HCT116 (cell line): ENCODE results near the gene ACOT7. TPM values are rescaled to one million over a fixed set of nuclear protein-coding genes. Genes with fewer than 3 reads are reported as not detected.
A peak's percentile ranks its signal among the peaks of the same experiment; 100 is the strongest.

ENCODE experiments used
- ATAC-seq: fragments of 200-7000 bp; cut with Tn5 transposase; 2 replicates; pipeline ENCODE4 v1.9.1; 2020; ENCODE audit warnings: mild to moderate bottlenecking, moderate library complexity
- BruUV-seq: library from RNA; stranded (reverse); fragments of 400-500 nt; replicated peaks from 2 replicates; lab custom pipeline; 2021; lab: Mats Ljungman, UMichigan
- CTCF ChIA-PET: fragments of 300-600 bp; sonication (Branson Sonifier 250); formaldehyde crosslinking; loops from one replicate; lab custom pipeline; 2021; ENCODE audit warnings: antibody characterized with exemption; lab: Charles Lee
- POLR2A ChIA-PET: fragments of 300-600, 350-600 bp; sonication (Branson Sonifier 250); formaldehyde crosslinking; loops from one replicate; lab custom pipeline; 2021; ENCODE audit warnings: antibody characterized with exemption; lab: Charles Lee
- RAD21 ChIA-PET, 2 experiments: fragments of 300-600 bp; sonication (Branson Sonifier 250); formaldehyde crosslinking; loops; one replicate each; lab custom pipeline; 2023; ENCODE audit warnings: low total read pairs in 2 of 2; ENCODE audit not compliant: uncharacterized antibody in 2 of 2, unreplicated experiment in 2 of 2, low non-redundant PET in 1 of 2; lab: Charles Lee
- DNase-seq: peaks from one replicate; pipeline ENCODE4 v3.0.0-alpha.2; 2010; ENCODE audit warnings: low read depth, low spot score
- H2AFZ ChIP-seq: fragments of 200-600 bp; shearing (Covaris generic), sonication (generic); 2 replicates; pipeline ENCODE4 v1.6.1; 2017; ENCODE audit warnings: low read depth, mixed run types, mixed read lengths, antibody characterized with exemption, low read length; ENCODE audit not compliant: poor library complexity, severe bottlenecking
- H3K27ac ChIP-seq: 2 replicates; pipeline ENCODE4 v1.5.1; 2012; ENCODE audit warnings: low read depth, low read length
- H3K27me3 ChIP-seq: fragments of 200-600 bp; sonication (generic); 2 replicates; pipeline ENCODE4 v1.6.1; 2016; ENCODE audit warnings: mixed run types, low read length, mixed read lengths; ENCODE audit not compliant: insufficient read depth
- H3K36me3 ChIP-seq, 2 experiments: fragments of 200-500 bp in 1 of 2; fragments of 200-600 bp in 1 of 2; sonication (Bioruptor generic) in 1 of 2; sonication (generic) in 1 of 2; 2 replicates each; pipeline versions ENCODE4 v1.5.1 to v1.6.1; 2014 to 2016; ENCODE audit warnings: low read length in 2 of 2, inconsistent platforms in 1 of 2, mixed read lengths in 1 of 2, mixed run types in 1 of 2; ENCODE audit not compliant: insufficient read depth in 2 of 2, control insufficient read depth in 1 of 2
- H3K4me1 ChIP-seq, 2 experiments: fragments of 200-600 bp in 1 of 2; sonication (generic) in 1 of 2; 2 replicates each; pipeline versions ENCODE4 v1.5.1 to v1.6.1; 2012 to 2017; ENCODE audit warnings: low read length in 2 of 2, inconsistent platforms in 1 of 2, mild to moderate bottlenecking in 1 of 2, mixed read lengths in 1 of 2, mixed run types in 1 of 2, moderate library complexity in 1 of 2; ENCODE audit not compliant: insufficient read depth in 2 of 2, control insufficient read depth in 1 of 2
- H3K4me2 ChIP-seq: fragments of 200-600 bp; sonication (generic); 2 replicates; pipeline ENCODE4 v1.6.1; 2017; ENCODE audit warnings: mixed run types, low read length, mixed read lengths
- H3K4me3 ChIP-seq, 2 experiments: fragments of 200-600 bp in 1 of 2; sonication (generic) in 1 of 2; replicated peaks in 1 of 2; 2 replicates each; pipeline ENCODE4 v1.5.1; 2011 to 2016; ENCODE audit warnings: low read length in 2 of 2, control low read depth in 1 of 2, low read depth in 1 of 2, mild to moderate bottlenecking in 1 of 2, mixed read lengths in 1 of 2, mixed run types in 1 of 2
- H3K79me2 ChIP-seq: fragments of 200-600 bp; sonication (generic); 2 replicates; pipeline ENCODE4 v1.6.1; 2017; ENCODE audit warnings: mild to moderate bottlenecking, mixed run types, low read length, moderate library complexity, mixed read lengths; ENCODE audit not compliant: insufficient read depth
- H3K9ac ChIP-seq: fragments of 200-600 bp; sonication (generic); 2 replicates; pipeline ENCODE4 v1.6.1; 2016; ENCODE audit warnings: low read length, mixed read lengths
- H3K9me2 ChIP-seq: fragments of 200-600 bp; sonication (generic), shearing (Covaris generic); 2 replicates; pipeline ENCODE4 v1.6.1; 2017; ENCODE audit warnings: mixed run types, mild to moderate bottlenecking, moderate library complexity; ENCODE audit not compliant: insufficient read depth
- H3K9me3 ChIP-seq, 2 experiments: fragments of 200-500 bp in 1 of 2; fragments of 200-600 bp in 1 of 2; sonication (Bioruptor generic) in 1 of 2; sonication (generic) in 1 of 2; 2 replicates each; pipeline ENCODE4 v1.6.1; 2014 to 2017; ENCODE audit warnings: low read length in 2 of 2, mixed read lengths in 2 of 2, inconsistent platforms in 1 of 2, low read depth in 1 of 2, mild to moderate bottlenecking in 1 of 2, mixed run types in 1 of 2, moderate library complexity in 1 of 2; ENCODE audit not compliant: control insufficient read depth in 1 of 2, insufficient read depth in 1 of 2
- H4K20me1 ChIP-seq: fragments of 200-600 bp; sonication (generic), shearing (Covaris generic); 2 replicates; pipeline ENCODE4 v1.6.1; 2017; ENCODE audit warnings: mixed run types, mild to moderate bottlenecking, moderate library complexity; ENCODE audit not compliant: insufficient read depth
- CTCF ChIP-seq, 3 experiments: fragments of 200-600 bp in 1 of 3; sonication (generic) in 1 of 3; IDR thresholded peaks in 2 of 3; conservative IDR thresholded peaks in 1 of 3; 2 replicates each; pipeline ENCODE4 v1.5.1; 2012 to 2017; ENCODE audit warnings: low read depth in 2 of 3, low read length in 2 of 3, antibody characterized with exemption in 1 of 3, borderline replicate concordance in 1 of 3, control low read depth in 1 of 3, mild to moderate bottlenecking in 1 of 3, mixed read lengths in 1 of 3, mixed run types in 1 of 3, moderate library complexity in 1 of 3; ENCODE audit not compliant: insufficient read depth in 1 of 3
- EGR1 ChIP-seq: IDR thresholded peaks from 2 replicates; pipeline ENCODE4 v1.6.1; 2012; ENCODE audit warnings: low read depth
- ELF1 ChIP-seq: IDR thresholded peaks from 2 replicates; pipeline ENCODE4 v1.6.1; 2012; ENCODE audit warnings: low read depth, borderline replicate concordance
- EZH2 ChIP-seq: fragments of 200-600 bp; sonication (generic); IDR thresholded peaks from 2 replicates; pipeline ENCODE4 v1.6.1; 2017; ENCODE audit warnings: antibody characterized with exemption, mixed run types
- MAX ChIP-seq: IDR thresholded peaks from 2 replicates; pipeline ENCODE4 v1.6.1; 2012
- POLR2A ChIP-seq: IDR thresholded peaks from 2 replicates; pipeline ENCODE4 v1.7.0; 2011; ENCODE audit warnings: borderline replicate concordance; ENCODE audit not compliant: insufficient read depth, insufficient read length; ENCODE audit errors: extremely low read depth
- POLR2AphosphoS5 ChIP-seq: IDR thresholded peaks from 2 replicates; pipeline ENCODE4 v1.6.1; 2011; ENCODE audit warnings: mild to moderate bottlenecking, low read depth, low read length, moderate library complexity
- SIN3A ChIP-seq: IDR thresholded peaks from 2 replicates; pipeline ENCODE4 v1.6.1; 2012; ENCODE audit warnings: low read depth
- SP1 ChIP-seq: IDR thresholded peaks from 2 replicates; pipeline ENCODE4 v1.6.1; 2012; ENCODE audit warnings: low read depth
- TCF7L2 ChIP-seq: IDR thresholded peaks from 2 replicates; pipeline ENCODE4 v1.7.0; 2011; ENCODE audit warnings: borderline replicate concordance, inconsistent platforms; ENCODE audit not compliant: insufficient read depth, insufficient read length; ENCODE audit errors: extremely low read depth
- ZNF274 ChIP-seq: fragments of 200-500 bp; sonication (Bioruptor generic); IDR thresholded peaks from 2 replicates; pipeline ENCODE4 v1.6.1; 2014; ENCODE audit warnings: mild to moderate bottlenecking, low read depth, low read length, inconsistent platforms
- intact Hi-C: fragments of 100-400 bp; cut with micrococcal nuclease; formaldehyde crosslinking; loops from 2 replicates; pipeline ENCODE4 v1.10.0; 2022
- total RNA-seq: library from RNA; stranded (reverse); gene quantifications from one replicate; pipeline ENCODE4 v1.2.1, GENCODE V29; 2021; ENCODE audit not compliant: unreplicated experiment

Gene ACOT7
- total RNA-seq, 1 experiment from 2014 or later = 162 TPM

- Histone ChIP-seq H3K4me1 (peaks cover 14 to 43% of the 10 kb centered on the region in 2 experiments), H3K9ac (no peak overlapping the region), H3K4me2 (no peak overlapping the region), H3K4me3 (no peak overlapping the region), H3K79me2 (no peaks in the 10 kb centered on the region; the same call in 1 of the 2 replicates), H3K36me3 (no peaks in the 10 kb centered on the region), H2AFZ (no peak overlapping the region), H3K9me2 (no peaks in the 10 kb centered on the region), H3K9me3 (no peaks in the 10 kb centered on the region), H3K27ac (no peak overlapping the region), H3K27me3 (no peaks in the 10 kb centered on the region), H4K20me1 (no peaks in the 10 kb centered on the region)
- ChIA-PET CTCF (interaction anchor here (1.4 to 6.5 kb wide), 3 partner anchors 11 to 205 kb away, joined by 5 to 105 read pairs (median 7); partner anchors contain the start of gene ICMT), RAD21 (no interaction called here), POLR2A (no interaction called here)
- BruUV-seq = TSS peak; percentile 28
- DNase-seq (no peak), ATAC-seq (no peak)
- TF ChIP-seq EGR1 = no peak
- no peak for TF ChIP-seq POLR2A
- TF ChIP-seq MAX = no peak
- TF ChIP-seq SIN3A = no peak
- intact Hi-C loops = loop anchor here (10.0 kb wide), 1 partner anchor 773 kb away; no protein-coding TSS in a partner anchor
These were observed 48.0 kb upstream of the ACOT7 start for GRCh38 chr1:6441586-6441985.

- H3K4me3 ChIP-seq = peak overlapping the region; percentile 24 to 48
- BruUV-seq = no TSS peak
- H3K4me2 ChIP-seq = peak overlapping the region; percentile 76
- H4K20me1 ChIP-seq = no peaks in the 10 kb centered on the region
- ChIA-PET CTCF (interaction anchor here (0.5 to 6.5 kb wide), 17 partner anchors 9 to 236 kb away, joined by 3 to 105 read pairs (median 5); partner anchors contain the start of genes ACOT7, ESPN, HES2 and ICMT), POLR2A (interaction anchor here (0.7 to 1.7 kb wide), 5 partner anchors 13 to 114 kb away, joined by 3 to 7 read pairs (median 5); partner anchors contain the start of gene NOL9), RAD21 (interaction anchor here (0.9 kb wide), 2 partner anchors 17 to 194 kb away, joined by 4 to 7 read pairs; no protein-coding TSS in a partner anchor)
- no peaks in the 10 kb centered on the region for H3K27me3 ChIP-seq
- H3K79me2 ChIP-seq = no peaks in the 10 kb centered on the region; the same call in 1 of the 2 replicates
- DNase-seq = no peak
- no peaks in the 10 kb centered on the region for H3K9me3 ChIP-seq
- H3K4me1 ChIP-seq = peaks cover 8 to 36% of the 10 kb centered on the region in 2 experiments
- H3K36me3 ChIP-seq = no peaks in the 10 kb centered on the region
- H3K9ac ChIP-seq = peak overlapping the region; percentile 60
- no peaks in the 10 kb centered on the region for H3K9me2 ChIP-seq
- no peak overlapping the region for H2AFZ ChIP-seq
- peak overlapping the region; percentile 47; the same call in 1 of the 2 replicates for H3K27ac ChIP-seq
- no peak for TF ChIP-seq ZNF274
- TF ChIP-seq POLR2A = no peak
- no peak for TF ChIP-seq EZH2
- TF ChIP-seq EGR1 = no peak
- peak in 2 of 3 experiments; percentile 41 to 65; a peak in 4 of 6 replicates for TF ChIP-seq CTCF (IDR thresholded peaks at IDR 0.05 in 2 of 3, conservative IDR thresholded peaks at IDR 0.05 in 1 of 3; ENCODE audit: borderline replicate concordance in 1 of 3, insufficient read depth in 1 of 3, low read depth in 2 of 3, low read length in 2 of 3)
- 0 out of 2 replicates have a peak, but pooled peaks have one; percentile 22 for TF ChIP-seq POLR2AphosphoS5
- TF ChIP-seq ELF1 = no peak
- no peak for TF ChIP-seq TCF7L2
- no peak for TF ChIP-seq SP1
- intact Hi-C loops = loop anchor here (10.0 kb wide), 1 partner anchor 774 kb away; no protein-coding TSS in a partner anchor
- ATAC-seq = peak; percentile 84
These were observed 46.9 kb upstream of the ACOT7 start for GRCh38 chr1:6440198-6441126.
